OCI-LY3 (cell line): Measurements from ENCODE around the gene TIMP3.

Experiments
- H2AFZ ChIP-seq: fragments of 200-600, 300-600 bp; shearing (Covaris generic); 2 replicates; pipeline ENCODE4 v1.6.0; 2014; ENCODE audit warnings: antibody characterized with exemption, low read depth, low read length
- H3K27ac ChIP-seq: fragments of 200-600, 300-600 bp; sonication (generic); 2 replicates; pipeline ENCODE4 v1.5.1; 2014; ENCODE audit warnings: mild to moderate bottlenecking, low read length, moderate library complexity, mixed read lengths
- H3K27me3 ChIP-seq: fragments of 200-600, 300-600 bp; sonication (generic); 2 replicates; pipeline ENCODE4 v1.6.1; 2014; ENCODE audit warnings: low read depth, low read length, mixed read lengths
- H3K36me3 ChIP-seq: fragments of 200-600, 300-600 bp; sonication (generic); replicated peaks from 2 replicates; pipeline ENCODE3; 2014; ENCODE audit warnings: low read depth, low read length, mixed read lengths
- H3K4me1 ChIP-seq: fragments of 300-600, 200-600 bp; sonication (generic); 2 replicates; pipeline ENCODE4 v1.6.1; 2014; ENCODE audit warnings: low read length, mixed read lengths
- H3K4me2 ChIP-seq: fragments of 200-600, 300-600 bp; sonication (generic); 2 replicates; pipeline ENCODE4 v1.6.1; 2014; ENCODE audit warnings: low read length, mixed read lengths
- H3K4me3 ChIP-seq: fragments of 300-600, 200-600 bp; sonication (generic); 2 replicates; pipeline ENCODE4 v1.5.1; 2014; ENCODE audit warnings: antibody characterized with exemption, mild to moderate bottlenecking, low read length, moderate library complexity
- H3K79me2 ChIP-seq: fragments of 300-600, 200-600 bp; shearing (Covaris generic); 2 replicates; pipeline ENCODE4 v1.6.1; 2014; ENCODE audit warnings: mild to moderate bottlenecking, low read length, mixed read lengths
- H3K9ac ChIP-seq: fragments of 300-600, 200-600 bp; shearing (Covaris generic); 2 replicates; pipeline ENCODE4 v1.6.0; 2014; ENCODE audit warnings: mild to moderate bottlenecking, low read length, moderate library complexity
- H3K9me3 ChIP-seq: fragments of 200-600, 300-600 bp; shearing (Covaris generic); 2 replicates; pipeline ENCODE4 v1.6.1; 2014; ENCODE audit warnings: low read length, mixed read lengths; ENCODE audit not compliant: insufficient read depth
- H4K20me1 ChIP-seq: fragments of 200-600, 300-600 bp; sonication (generic); 2 replicates; pipeline ENCODE4 v1.6.1; 2016; ENCODE audit warnings: low read length, mixed read lengths; ENCODE audit not compliant: insufficient read depth
- EZH2phosphoT487 ChIP-seq: fragments of 200-600 bp; shearing (Covaris generic); IDR thresholded peaks from 2 replicates; pipeline ENCODE4 v1.6.1; 2018; ENCODE audit warnings: antibody characterized with exemption, mixed run types, low read depth
- TF ChIP-seq, protein P1 (sequence below): fragments of 200-600, 300-600 bp; sonication (generic); IDR thresholded peaks from 2 replicates; pipeline ENCODE4 v1.5.1; 2014; ENCODE audit warnings: antibody characterized with exemption, low read length, low read depth

The TIMP3 gene

GRCh38 chr22:32880893-32881596 is 79.5 kb downstream of the TIMP3 start:
- Histone ChIP-seq H3K9me3 (no peaks in the 10 kb centered on the region), H3K27me3 (peaks cover 19% of the 10 kb centered on the region), H2AFZ (no peak overlapping the region), H3K4me3 (no peak overlapping the region), H3K4me2 (no peak overlapping the region), H3K36me3 (no peaks in the 10 kb centered on the region), H3K27ac (no peak overlapping the region), H4K20me1 (no peaks in the 10 kb centered on the region), H3K79me2 (no peaks in the 10 kb centered on the region), H3K9ac (no peak overlapping the region), H3K4me1 (no peaks in the 10 kb centered on the region)
- TF ChIP-seq, protein P1, sequence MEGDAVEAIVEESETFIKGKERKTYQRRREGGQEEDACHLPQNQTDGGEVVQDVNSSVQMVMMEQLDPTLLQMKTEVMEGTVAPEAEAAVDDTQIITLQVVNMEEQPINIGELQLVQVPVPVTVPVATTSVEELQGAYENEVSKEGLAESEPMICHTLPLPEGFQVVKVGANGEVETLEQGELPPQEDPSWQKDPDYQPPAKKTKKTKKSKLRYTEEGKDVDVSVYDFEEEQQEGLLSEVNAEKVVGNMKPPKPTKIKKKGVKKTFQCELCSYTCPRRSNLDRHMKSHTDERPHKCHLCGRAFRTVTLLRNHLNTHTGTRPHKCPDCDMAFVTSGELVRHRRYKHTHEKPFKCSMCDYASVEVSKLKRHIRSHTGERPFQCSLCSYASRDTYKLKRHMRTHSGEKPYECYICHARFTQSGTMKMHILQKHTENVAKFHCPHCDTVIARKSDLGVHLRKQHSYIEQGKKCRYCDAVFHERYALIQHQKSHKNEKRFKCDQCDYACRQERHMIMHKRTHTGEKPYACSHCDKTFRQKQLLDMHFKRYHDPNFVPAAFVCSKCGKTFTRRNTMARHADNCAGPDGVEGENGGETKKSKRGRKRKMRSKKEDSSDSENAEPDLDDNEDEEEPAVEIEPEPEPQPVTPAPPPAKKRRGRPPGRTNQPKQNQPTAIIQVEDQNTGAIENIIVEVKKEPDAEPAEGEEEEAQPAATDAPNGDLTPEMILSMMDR: no peak
- TF ChIP-seq EZH2phosphoT487: no peak

GRCh38 chr22:32882360-32882755 is 80.9 kb downstream of the TIMP3 start:
- no peak overlapping the region for H3K27ac ChIP-seq
- no peak overlapping the region for H2AFZ ChIP-seq
- H3K4me3 ChIP-seq: no peak overlapping the region
- H3K4me1 ChIP-seq: no peaks in the 10 kb centered on the region
- H3K79me2 ChIP-seq: no peaks in the 10 kb centered on the region
- H3K9me3 ChIP-seq: no peaks in the 10 kb centered on the region
- H4K20me1 ChIP-seq: no peaks in the 10 kb centered on the region
- H3K27me3 ChIP-seq: peaks cover 19% of the 10 kb centered on the region
- no peaks in the 10 kb centered on the region for H3K36me3 ChIP-seq
- no peak overlapping the region for H3K9ac ChIP-seq
- TF ChIP-seq, protein P1: no peak
- no peak for TF ChIP-seq EZH2phosphoT487
- H3K4me2 ChIP-seq: no peak overlapping the region

GRCh38 chr22:32882774-32883530 is 81.4 kb downstream of the TIMP3 start:
- no peak overlapping the region for H3K9ac ChIP-seq
- no peaks in the 10 kb centered on the region for H3K9me3 ChIP-seq
- TF ChIP-seq, protein P1: no peak
- no peak for TF ChIP-seq EZH2phosphoT487
- H3K4me3 ChIP-seq: no peak overlapping the region
- no peak overlapping the region for H3K4me2 ChIP-seq
- H3K27ac ChIP-seq: no peak overlapping the region
- H3K36me3 ChIP-seq: no peaks in the 10 kb centered on the region
- peaks cover 19% of the 10 kb centered on the region for H3K27me3 ChIP-seq
- no peak overlapping the region for H2AFZ ChIP-seq
- no peaks in the 10 kb centered on the region for H3K4me1 ChIP-seq
- no peaks in the 10 kb centered on the region for H3K79me2 ChIP-seq
- H4K20me1 ChIP-seq: no peaks in the 10 kb centered on the region

DNA sequence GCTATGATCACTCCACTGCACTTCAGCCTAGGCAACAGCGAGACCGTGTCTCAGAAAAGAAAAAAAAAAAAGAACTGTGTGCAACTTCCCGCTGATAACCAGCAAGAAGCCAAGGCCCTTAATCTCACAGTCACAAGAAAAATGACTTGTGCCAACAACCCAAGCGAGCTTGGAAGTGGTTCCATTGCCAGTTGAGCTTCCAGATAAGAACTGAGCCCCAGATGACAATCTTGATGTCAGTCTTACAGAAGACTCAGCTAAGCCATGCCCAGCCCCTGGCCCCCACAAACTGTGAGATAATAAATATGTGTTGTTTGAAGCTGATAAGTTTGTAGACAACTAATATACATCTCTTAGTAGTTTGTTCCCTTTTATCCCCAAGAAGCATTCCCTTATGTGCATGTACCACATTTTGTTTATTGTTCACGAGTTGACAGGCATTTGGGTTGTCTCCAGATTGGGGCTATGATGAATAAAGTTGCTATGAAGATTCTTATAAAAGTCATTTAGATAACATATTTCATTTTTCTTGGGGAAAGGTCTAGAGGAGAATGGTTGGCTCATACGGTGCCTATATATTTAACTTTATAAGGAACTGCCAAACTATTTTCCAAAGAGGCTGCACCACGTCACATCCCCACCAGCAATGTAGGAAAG is 85.9 kb downstream of the TIMP3 start:
- H3K9ac ChIP-seq: no peak overlapping the region
- H3K79me2 ChIP-seq: no peaks in the 10 kb centered on the region
- H3K27me3 ChIP-seq: peaks cover 25% of the 10 kb centered on the region
- no peak overlapping the region for H2AFZ ChIP-seq
- H3K4me2 ChIP-seq: no peak overlapping the region
- H3K36me3 ChIP-seq: no peaks in the 10 kb centered on the region
- TF ChIP-seq, protein P1: no peak
- TF ChIP-seq EZH2phosphoT487: no peak
- H3K27ac ChIP-seq: no peak overlapping the region
- H3K4me3 ChIP-seq: no peak overlapping the region
- no peaks in the 10 kb centered on the region for H4K20me1 ChIP-seq
- no peaks in the 10 kb centered on the region for H3K4me1 ChIP-seq
- no peaks in the 10 kb centered on the region for H3K9me3 ChIP-seq
